Measurements from ENCODE around the gene SHANK2. TPM values are rescaled to one million over a fixed set of nuclear protein-coding genes. Genes with fewer than 3 reads are reported as not detected.
"Not testable (repeated sequence)": the region's sequence is repeated elsewhere in the genome, so short reads cannot be mapped to it uniquely, and the experiment has no call there.

Gene SHANK2
- total RNA-seq, 8 experiments from 2014 or later, result 0.36 to 19.2 (median 8.9) TPM

DNA sequence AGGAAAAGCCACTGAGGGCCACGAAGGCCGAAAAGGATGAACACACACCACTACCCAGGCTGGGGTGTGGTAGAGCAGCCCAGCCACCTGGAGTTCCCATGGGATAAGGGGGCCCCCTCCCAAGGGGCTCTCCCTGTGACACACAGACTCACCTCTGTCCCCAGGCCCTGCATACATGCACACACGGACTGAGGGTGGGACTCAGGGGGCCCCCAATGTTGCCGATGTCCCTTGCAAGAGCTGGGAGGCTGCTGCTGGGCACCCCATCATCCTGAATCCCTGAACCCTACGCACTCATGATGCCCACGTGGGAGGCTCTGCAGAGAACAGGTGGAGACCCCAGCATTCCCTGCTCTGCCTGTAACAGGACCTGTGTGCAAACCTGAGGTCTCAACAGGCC lies 14.5 kb downstream of the SHANK2 start:
- ATAC-seq (replicated peaks in 6 of 8), result no peak
- no peaks in the 10 kb centered on the region for H3K4me1 ChIP-seq (replicated peaks in 1 of 2)
- 19 to 94% (median 72%) methylated on average over 2 to 4 of the region's 6 CpGs; no CpG with 5 or more reads in 7 of the 10 experiments for WGBS, 10 experiments
- in situ Hi-C loops (cut with MboI; ENCODE audit: low pct_unique_long_range_greater_than_20kb in 2 of 9, low sequenced_read_pairs in 9 of 9, unreplicated experiment in 9 of 9), result no loop called here
- no peak overlapping the region for H3K27ac ChIP-seq
- H3K4me3 ChIP-seq, result no peak overlapping the region

GRCh38 chr11:71236836-71237475 lies 15.4 kb downstream of the SHANK2 start:
- Histone ChIP-seq H3K27ac (no peak overlapping the region), H3K4me1 (replicated peaks in 1 of 2) (no peaks in the 10 kb centered on the region), H3K4me3 (no peak overlapping the region)
- ATAC-seq (replicated peaks in 6 of 8), result no peak
- in situ Hi-C loops (cut with MboI; ENCODE audit: low pct_unique_long_range_greater_than_20kb in 2 of 9, low sequenced_read_pairs in 9 of 9, unreplicated experiment in 9 of 9), result no loop called here
- 40 to 86% (median 80%) methylated on average over 1 to 9 of the region's 12 CpGs; no CpG with 5 or more reads in 3 of the 10 experiments for WGBS, 10 experiments

GRCh38 chr11:71235719-71236118 lies 16.7 kb downstream of the SHANK2 start:
- Histone ChIP-seq H3K27ac (no peak overlapping the region), H3K4me1 (replicated peaks in 1 of 2) (no peaks in the 10 kb centered on the region), H3K4me3 (no peak overlapping the region)
- no peak for ATAC-seq (replicated peaks in 6 of 8)
- in situ Hi-C loops (cut with MboI; ENCODE audit: low pct_unique_long_range_greater_than_20kb in 2 of 9, low sequenced_read_pairs in 9 of 9, unreplicated experiment in 9 of 9), result no loop called here
- 70 to 100% (median 89%) methylated on average over 1 to 6 of the region's 8 CpGs; no CpG with 5 or more reads in 3 of the 10 experiments for WGBS, 10 experiments

GRCh38 chr11:71233896-71234852 lies 18.2 kb downstream of the SHANK2 start:
- WGBS, 10 experiments, result 47 to 100% (median 88%) methylated on average over 1 to 8 of the region's 22 CpGs; no CpG with 5 or more reads in 1 of the 10 experiments
- in situ Hi-C loops (cut with MboI; ENCODE audit: low pct_unique_long_range_greater_than_20kb in 2 of 9, low sequenced_read_pairs in 9 of 9, unreplicated experiment in 9 of 9); ATAC-seq (replicated peaks in 6 of 8); H3K27ac ChIP-seq; H3K4me1 ChIP-seq (replicated peaks in 1 of 2); H3K4me3 ChIP-seq: not testable (repeated sequence)

DNA sequence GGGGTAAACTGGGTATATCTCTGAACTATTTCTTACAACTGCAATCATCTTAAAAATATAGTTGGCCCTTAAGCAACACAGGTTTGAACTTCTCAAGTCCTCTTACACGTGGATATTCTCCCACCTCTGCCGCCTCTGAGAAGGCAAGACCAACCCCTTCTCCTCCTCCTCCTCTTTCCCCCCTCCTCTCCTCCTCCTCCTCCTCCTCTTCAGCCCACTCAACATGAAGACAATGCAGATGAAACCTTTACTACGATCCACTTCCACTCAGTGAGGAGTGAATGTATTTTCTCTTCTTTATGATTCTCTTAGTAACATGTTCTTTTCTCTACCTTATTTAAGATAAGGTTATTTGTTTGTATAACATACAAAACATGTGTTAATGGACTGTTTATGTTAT lies 20.0 kb downstream of the SHANK2 start:
- 20 to 70% (median 45%) methylated on average over 1 to 3 of the region's 3 CpGs; no CpG with 5 or more reads in 5 of the 10 experiments for WGBS, 10 experiments
- in situ Hi-C loops (cut with MboI; ENCODE audit: low pct_unique_long_range_greater_than_20kb in 2 of 9, low sequenced_read_pairs in 9 of 9, unreplicated experiment in 9 of 9), result no loop called here
- no peaks in the 10 kb centered on the region for H3K4me1 ChIP-seq (replicated peaks in 1 of 2)
- H3K4me3 ChIP-seq, result no peak overlapping the region
- no peak for ATAC-seq (replicated peaks in 6 of 8)
- no peak overlapping the region for H3K27ac ChIP-seq

- 10 to 100% (median 75%) methylated on average over 1 of the region's 1 CpG; no CpG with 5 or more reads in 1 of the 10 experiments for WGBS, 10 experiments
- Histone ChIP-seq H3K4me3 (no peak overlapping the region), H3K27ac (no peak overlapping the region), H3K4me1 (replicated peaks in 1 of 2) (no peaks in the 10 kb centered on the region)
- no peak for ATAC-seq (replicated peaks in 6 of 8)
- in situ Hi-C loops (cut with MboI; ENCODE audit: low pct_unique_long_range_greater_than_20kb in 2 of 9, low sequenced_read_pairs in 9 of 9, unreplicated experiment in 9 of 9), result no loop called here
These were observed 23.4 kb downstream of the SHANK2 start for GRCh38 chr11:71228961-71229360.

DNA sequence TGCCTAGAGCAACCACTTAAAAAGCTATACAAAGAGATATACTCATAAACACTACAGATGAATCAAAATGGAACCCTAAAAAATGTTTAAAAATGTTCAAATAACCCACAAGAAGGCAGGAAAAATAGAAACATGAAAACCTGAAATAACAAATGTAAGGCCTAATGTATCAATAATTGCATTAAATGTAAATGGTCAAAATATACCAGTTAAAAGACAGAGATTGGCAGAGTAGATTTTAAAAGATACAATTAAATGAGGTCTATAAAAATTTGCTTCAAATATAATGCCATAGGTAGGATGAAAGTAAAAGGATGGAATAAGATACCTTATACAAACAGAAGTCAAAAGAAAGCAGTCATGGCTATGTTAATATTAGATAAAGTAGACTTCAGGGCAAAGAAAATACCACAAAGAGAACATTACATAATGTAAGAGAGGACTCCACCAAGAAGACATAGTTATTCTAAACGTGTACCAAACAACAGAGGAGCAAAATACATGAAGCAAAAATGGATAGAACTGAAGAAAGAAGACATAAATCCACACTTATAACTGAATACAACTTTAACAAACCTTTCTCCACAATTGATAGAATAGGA lies 25.2 kb downstream of the SHANK2 start:
- Histone ChIP-seq H3K27ac (no peak overlapping the region), H3K4me3 (no peak overlapping the region), H3K4me1 (replicated peaks in 1 of 2) (no peaks in the 10 kb centered on the region)
- ATAC-seq (replicated peaks in 6 of 8), result no peak
- in situ Hi-C loops (cut with MboI; ENCODE audit: low pct_unique_long_range_greater_than_20kb in 2 of 9, low sequenced_read_pairs in 9 of 9, unreplicated experiment in 9 of 9), result no loop called here
- WGBS, 10 experiments, result 0 to 60% (median 17%) methylated on average over 1 of the region's 1 CpG

- 44 to 87% (median 82%) methylated on average over 1 to 16 of the region's 23 CpGs; no CpG with 5 or more reads in 1 of the 10 experiments for WGBS, 10 experiments
- no peak for ATAC-seq (replicated peaks in 6 of 8)
- H3K27ac ChIP-seq, result no peak overlapping the region
- no peaks in the 10 kb centered on the region for H3K4me1 ChIP-seq (replicated peaks in 1 of 2)
- no peak overlapping the region for H3K4me3 ChIP-seq
- in situ Hi-C loops (cut with MboI; ENCODE audit: low pct_unique_long_range_greater_than_20kb in 2 of 9, low sequenced_read_pairs in 9 of 9, unreplicated experiment in 9 of 9), result no loop called here
These were observed 28.4 kb downstream of the SHANK2 start for GRCh38 chr11:71223671-71224660.

GRCh38 chr11:71223081-71223405 lies 29.3 kb downstream of the SHANK2 start:
- in situ Hi-C loops (cut with MboI; ENCODE audit: low pct_unique_long_range_greater_than_20kb in 2 of 9, low sequenced_read_pairs in 9 of 9, unreplicated experiment in 9 of 9), result no loop called here

GRCh38 chr11:71222318-71223080 lies 29.9 kb downstream of the SHANK2 start:
- Histone ChIP-seq H3K4me3 (no peak overlapping the region), H3K4me1 (replicated peaks in 1 of 2) (no peaks in the 10 kb centered on the region), H3K27ac (no peak overlapping the region)
- in situ Hi-C loops (cut with MboI; ENCODE audit: low pct_unique_long_range_greater_than_20kb in 2 of 9, low sequenced_read_pairs in 9 of 9, unreplicated experiment in 9 of 9), result no loop called here
- ATAC-seq (replicated peaks in 6 of 8), result peak in 1 of 8 experiments; percentile 20
- WGBS, 10 experiments, result 27 to 87% (median 71%) methylated on average over 3 to 11 of the region's 22 CpGs; no CpG with 5 or more reads in 5 of the 10 experiments

More at GRCh38 chr11:71223081-71223405, 29.3 kb downstream of the SHANK2 start:
- ATAC-seq (replicated peaks in 6 of 8), result no peak
- Histone ChIP-seq H3K27ac (no peak overlapping the region), H3K4me3 (no peak overlapping the region), H3K4me1 (replicated peaks in 1 of 2) (no peaks in the 10 kb centered on the region)
- WGBS, 10 experiments, result 0 to 93% (median 89%) methylated on average over 1 to 10 of the region's 11 CpGs; no CpG with 5 or more reads in 4 of the 10 experiments

- Histone ChIP-seq H3K4me1 (replicated peaks in 1 of 2) (no peaks in the 10 kb centered on the region), H3K4me3 (no peak overlapping the region), H3K27ac (no peak overlapping the region)
- in situ Hi-C loops (cut with MboI; ENCODE audit: low pct_unique_long_range_greater_than_20kb in 2 of 9, low sequenced_read_pairs in 9 of 9, unreplicated experiment in 9 of 9), result no loop called here
- ATAC-seq (replicated peaks in 6 of 8), result no peak
- 42 to 100% (median 80%) methylated on average over 1 to 6 of the region's 10 CpGs; no CpG with 5 or more reads in 3 of the 10 experiments for WGBS, 10 experiments
These were observed 30.6 kb downstream of the SHANK2 start for GRCh38 chr11:71221821-71222220.

- Histone ChIP-seq H3K27ac (no peak overlapping the region), H3K4me3 (no peak overlapping the region), H3K4me1 (replicated peaks in 1 of 2) (no peaks in the 10 kb centered on the region)
- no peak for ATAC-seq (replicated peaks in 6 of 8)
- 87 to 100% (median 100%) methylated on average over 1 to 4 of the region's 4 CpGs; no CpG with 5 or more reads in 5 of the 10 experiments for WGBS, 10 experiments
- in situ Hi-C loops (cut with MboI; ENCODE audit: low pct_unique_long_range_greater_than_20kb in 2 of 9, low sequenced_read_pairs in 9 of 9, unreplicated experiment in 9 of 9), result no loop called here
These were observed 31.2 kb downstream of the SHANK2 start for GRCh38 chr11:71221201-71221600.

Data from motor neuron (in vitro differentiated cells).